GM21367 (cell line): Measurements from ENCODE around the gene CTBP2.

ENCODE experiments used
- ATAC-seq: cut with Tn5 transposase; IDR thresholded peaks from one replicate; pipeline ENCODE4 v1.9.1; 2021; ENCODE audit not compliant: unreplicated experiment

CTBP2 gene

DNA sequence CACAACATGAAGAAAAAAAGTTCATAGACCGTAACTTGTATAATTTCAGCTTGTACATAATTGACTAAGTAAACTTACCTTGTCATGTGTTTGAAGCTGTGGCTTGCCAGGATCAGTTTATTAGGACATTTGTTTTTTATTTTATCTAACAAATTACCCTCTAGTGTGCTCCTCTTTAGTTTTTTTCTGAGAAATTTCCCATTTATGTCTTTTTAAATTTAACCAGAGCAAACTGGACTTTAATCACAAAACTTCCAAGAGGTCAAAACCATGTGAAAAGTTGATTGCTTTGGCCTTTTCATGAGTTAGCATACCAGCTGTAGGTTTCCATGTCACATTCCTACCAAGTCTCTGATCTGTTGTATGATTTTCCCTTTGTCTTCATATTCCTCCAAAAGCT, 176.0 kb downstream of the CTBP2 start:
- ATAC-seq, result no peak

DNA sequence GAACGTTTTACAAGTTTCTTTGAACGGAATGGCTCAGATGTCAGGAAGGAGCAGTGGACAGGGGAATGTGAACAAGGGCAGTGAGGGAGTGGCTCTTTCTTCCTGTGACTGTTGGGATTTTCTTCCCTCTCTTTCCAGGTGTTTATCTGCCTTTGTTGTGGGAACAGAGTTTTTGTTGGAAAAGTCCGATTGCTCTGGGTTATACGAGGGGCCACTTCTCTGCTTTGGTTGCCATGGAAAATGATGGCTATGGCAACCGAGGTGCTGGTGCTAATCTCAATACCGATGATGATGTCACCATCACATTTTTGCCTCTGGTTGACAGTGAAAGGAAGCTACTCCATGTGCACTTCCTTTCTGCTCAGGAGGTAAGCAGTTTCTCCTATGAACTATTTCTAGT, 177.0 kb downstream of the CTBP2 start:
- ATAC-seq, result no peak

DNA sequence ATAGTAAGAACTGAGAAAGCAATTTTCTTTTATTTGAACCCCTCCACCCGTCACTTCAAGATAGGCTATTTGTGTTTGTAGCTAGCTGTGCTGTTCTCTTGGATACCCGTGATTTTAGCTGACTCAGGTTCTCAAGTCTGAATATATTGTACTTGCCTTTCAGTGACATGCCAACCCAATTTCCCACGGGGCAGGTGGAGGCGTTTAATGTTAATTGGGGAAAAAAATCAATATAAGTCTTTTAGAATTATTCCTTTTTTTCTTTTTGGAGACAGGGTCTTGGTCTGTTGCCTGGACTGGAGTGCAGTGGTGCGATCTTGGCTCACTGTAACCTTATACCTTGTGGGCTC, 182.0 kb downstream of the CTBP2 start:
- no peak for ATAC-seq

DNA sequence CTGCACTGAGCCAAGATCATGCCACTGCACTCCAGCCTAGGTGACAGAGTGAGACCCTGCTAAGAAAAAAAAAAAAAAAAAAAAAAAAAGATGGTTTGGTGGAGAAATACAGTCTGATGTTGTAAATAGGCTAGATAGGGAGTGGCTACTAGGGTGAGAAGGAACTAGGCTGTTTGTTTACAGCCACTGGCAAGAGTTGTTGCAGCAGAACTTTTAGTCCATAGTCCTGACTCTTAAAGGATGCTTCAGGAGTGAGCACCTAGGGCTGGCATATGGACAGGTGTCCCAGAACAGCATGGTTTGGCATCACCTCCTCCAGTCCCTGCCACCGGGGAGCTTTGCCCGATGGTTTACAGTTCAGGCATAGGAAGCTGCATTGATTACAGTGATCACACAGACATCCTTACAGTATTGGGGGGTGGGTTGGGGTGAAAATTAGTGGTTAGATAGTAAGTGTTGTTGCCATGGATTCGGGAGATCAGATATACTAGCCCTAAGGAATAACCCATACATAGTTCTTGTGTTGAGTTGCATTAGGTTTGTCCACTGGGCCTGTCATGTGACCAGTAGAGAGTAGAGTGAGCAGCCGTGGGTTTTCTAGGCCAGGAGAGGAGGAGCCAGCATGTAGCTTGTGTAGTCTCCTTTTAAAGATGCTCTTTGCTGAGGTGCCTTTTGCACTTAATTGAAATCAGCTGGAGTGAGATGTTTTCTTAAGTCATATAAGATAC, 182.6 kb downstream of the CTBP2 start:
- ATAC-seq, result no peak

DNA sequence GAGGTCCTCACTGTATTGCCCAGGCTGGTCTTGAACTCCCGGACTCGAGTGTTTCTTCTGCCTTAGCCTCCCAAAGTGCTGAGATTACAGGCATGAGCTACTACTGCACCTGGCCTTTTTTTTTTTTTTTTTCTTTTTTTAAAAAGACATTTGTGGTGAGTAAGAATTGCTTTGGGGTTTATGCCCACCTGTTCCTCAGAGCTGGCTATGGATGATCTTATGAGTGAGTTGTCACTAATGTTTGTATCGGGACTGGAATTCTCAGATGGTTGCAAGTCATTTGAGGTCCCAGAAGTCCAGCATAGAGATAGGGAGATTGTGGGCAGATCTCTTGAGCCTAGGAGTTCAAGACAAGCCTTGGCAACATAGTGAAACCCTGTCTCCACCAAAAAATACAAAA, 183.2 kb downstream of the CTBP2 start:
- no peak for ATAC-seq

DNA sequence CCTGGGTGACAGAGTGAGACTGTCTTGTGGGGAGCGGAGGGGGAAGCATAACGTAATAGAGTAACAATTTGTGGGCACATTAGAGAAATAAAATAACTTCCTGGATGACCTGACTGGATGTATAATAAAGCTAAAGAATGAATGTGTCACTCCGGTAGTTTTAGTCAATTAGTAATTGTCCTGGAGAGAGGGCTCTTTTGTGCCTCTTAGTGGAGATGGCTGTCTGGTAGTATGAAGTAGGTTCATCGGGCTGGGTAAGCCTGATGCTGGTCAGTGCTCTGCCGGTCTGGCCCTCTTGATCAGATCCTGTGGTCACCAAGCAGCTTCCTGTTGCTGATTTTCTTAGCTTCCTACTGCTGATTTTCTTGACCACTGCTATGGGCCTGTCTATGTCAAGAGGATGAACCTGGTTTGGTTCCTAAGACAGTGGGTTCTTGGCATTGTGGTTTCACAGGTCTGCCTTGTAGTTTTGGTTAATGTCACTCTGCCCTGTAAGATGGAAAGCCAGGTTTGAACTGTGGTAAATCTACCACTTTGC, 184.3 kb downstream of the CTBP2 start:
- peak; percentile 67 for ATAC-seq

DNA sequence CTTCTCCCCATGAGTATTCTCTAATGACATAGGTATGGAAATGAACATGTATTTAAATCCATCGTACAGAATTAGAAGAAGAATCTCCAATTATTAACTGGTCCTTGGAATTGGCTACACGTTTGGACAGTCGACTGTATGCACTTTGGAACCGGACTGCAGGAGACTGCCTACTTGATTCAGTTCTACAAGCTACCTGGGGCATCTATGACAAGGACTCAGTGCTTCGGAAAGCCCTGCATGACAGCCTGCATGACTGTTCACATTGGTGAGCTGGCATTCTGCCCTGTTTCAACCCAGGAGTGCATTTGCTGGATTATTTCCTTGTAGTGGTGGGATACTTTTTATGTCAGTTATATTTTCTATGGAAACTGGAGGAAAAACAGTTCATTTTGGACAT, 186.2 kb downstream of the CTBP2 start:
- ATAC-seq, result no peak

DNA sequence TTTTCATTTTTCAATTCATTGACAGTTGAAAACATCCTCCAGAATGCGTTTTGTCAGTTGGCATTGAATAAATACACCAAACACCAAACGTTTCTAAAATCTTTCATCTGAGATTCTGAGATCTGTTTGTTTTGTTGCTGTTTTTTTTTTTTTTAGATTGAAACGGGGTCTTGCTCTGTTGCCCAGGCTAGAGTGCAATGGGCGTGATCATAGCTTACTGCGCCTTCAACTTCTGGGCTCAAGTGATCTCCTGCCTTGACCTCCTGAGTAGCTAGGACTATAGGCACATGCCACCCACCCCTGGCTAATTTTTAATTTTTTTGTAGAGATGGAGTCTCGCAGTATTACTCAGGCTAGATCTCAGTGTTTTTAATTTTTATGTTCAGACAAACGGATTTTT, 187.7 kb downstream of the CTBP2 start:
- no peak for ATAC-seq

DNA sequence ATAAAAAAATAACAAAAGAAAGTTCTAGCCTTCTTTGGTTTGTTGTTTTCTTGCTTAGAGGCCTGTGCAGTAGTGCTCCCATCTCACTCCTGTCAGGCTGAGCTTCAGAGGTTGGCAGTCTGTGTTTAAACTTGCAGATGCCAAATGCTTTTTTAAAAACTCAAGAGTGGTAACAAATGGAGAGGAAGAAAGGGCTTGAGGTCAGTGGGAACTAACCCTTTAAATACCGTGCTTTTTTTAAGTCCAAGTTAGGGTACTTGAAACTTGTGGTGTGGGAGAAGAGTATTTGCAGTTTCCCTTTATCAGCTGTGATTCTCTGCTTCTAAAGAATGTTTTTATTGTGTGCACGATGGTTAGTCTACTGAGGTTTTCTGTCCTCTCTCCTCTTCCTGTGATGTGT, 189.1 kb downstream of the CTBP2 start:
- ATAC-seq, result peak; percentile 42

DNA sequence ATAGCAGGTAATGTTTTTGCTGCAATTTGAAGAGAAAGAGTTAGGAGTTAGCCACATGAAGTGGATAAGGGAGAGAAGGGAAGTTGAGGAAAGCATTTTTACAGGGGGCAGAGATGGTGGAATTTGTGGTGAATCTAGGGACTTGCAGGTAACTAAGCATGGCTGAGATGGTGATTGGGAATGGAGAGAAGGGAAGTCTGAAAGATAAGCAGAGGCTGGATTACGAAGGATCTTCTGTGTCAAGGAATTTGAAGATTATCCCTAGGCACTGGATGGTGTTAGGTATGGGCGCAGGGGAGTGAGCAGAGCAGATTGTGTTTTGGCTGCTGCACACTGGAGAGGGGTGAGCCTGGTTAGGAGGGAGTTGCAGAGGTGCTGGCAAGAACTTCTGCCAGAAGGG, 193.1 kb downstream of the CTBP2 start:
- ATAC-seq, result no peak

DNA sequence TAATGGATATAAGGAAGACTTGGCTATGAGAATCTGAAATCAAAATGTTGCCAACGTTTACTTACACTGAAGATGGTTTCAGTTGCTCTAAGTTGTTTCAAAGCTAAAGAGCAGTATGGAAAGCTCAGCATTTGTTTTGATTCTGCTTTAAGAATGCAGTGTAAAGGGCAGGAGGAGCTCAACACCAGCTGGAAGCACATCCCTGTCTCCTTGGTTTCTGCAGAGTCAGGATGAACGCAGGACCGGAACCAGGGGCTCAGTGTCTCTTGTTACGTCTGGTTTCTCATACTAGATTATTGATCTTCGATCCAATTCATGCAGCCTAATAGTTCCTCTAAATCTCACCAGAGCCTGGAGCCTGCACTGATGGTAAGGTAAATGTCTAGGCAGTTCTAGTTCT, 194.4 kb downstream of the CTBP2 start:
- ATAC-seq, result no peak

DNA sequence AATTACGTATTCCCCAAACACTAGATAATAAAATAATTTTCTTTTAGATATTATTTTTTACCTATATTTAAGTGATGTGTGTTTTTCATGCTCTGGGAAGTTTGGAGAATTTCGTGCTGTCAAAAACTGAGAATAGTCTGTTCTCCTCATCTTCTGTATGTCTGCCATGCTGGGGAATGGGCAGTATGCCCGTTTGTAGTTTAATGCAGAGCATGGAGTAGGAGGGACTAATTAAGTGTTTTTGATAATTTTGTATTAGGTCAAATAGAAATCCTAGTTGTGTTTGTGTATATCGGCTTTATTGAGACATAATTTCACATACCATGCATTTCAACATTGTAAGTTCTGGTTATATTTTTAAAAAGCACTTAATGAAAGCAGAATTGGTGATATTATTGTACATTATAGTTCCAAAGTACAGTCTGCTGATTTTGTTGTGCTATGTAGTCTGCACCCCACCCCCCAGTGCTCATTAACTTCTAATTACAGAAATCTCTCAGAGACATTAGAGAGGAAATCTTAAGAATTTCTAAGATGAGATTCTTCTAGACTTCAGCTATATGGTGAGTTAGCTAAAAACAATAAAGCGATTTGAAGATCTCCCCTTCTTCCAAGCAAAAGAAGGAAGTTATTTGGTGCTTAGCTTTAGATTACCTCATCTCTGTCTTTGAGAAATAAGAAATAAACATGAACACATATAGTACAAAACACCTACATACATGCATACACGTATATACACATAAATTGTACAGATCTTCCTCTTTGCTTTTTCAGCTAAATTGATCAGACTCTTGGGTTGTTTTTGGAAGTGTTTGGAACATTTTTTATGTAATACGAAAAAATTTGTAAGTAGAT, 196.3 kb downstream of the CTBP2 start:
- no peak for ATAC-seq

DNA sequence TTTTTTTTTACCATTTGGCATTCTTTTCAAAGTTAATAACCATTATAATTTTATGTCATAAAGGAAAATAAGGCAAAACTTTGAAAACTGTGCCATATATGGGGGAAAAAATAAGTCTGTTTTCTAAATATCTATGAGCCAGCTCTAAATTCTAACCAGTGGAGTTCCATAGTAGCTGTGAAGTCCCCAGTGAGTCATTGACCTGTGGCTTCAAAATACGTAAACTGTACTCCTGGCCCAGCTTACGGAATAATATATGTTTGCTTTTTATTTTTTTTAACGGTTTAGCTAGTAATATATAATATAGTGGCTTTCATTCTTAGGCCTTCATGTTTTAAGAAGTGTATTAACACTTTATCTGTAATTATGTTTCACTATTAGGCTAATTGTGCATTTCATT, 197.9 kb downstream of the CTBP2 start:
- no peak for ATAC-seq

DNA sequence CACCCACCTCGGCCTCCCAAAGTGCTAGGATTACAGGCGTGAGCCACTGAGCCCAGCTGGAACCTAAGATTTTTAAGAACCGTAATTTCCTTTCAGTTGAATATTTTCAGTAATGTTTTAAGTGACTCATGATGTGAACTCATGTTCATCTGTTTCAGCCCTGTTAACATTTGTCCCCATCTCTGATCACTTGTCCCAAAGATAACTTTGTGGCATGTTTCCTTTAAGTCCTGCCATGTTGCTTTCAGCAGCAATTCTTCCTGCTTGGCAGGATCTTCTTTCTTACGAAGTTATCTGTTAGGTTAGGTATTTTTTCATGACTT, 199.2 kb downstream of the CTBP2 start:
- ATAC-seq, result no peak

DNA sequence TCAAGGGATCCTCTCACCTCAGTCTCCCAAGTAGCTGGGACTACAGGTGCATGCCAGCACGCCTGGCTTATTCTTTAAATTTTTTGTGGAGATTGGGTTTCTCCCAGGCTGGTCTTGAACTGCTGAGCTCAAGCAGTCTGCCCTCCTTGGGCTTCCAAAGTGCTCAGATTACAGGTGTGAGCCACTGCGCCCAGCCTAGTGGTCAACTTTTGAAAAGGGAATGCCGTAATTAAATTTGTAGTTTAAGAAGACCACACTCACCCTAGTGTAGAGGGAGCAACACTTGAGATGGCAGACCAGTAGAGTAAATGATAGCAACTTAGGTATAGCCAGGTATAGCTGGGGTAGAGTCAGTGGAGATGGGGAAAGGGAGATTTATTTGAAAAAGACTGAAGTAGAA, 200.8 kb downstream of the CTBP2 start:
- ATAC-seq, result no peak

DNA sequence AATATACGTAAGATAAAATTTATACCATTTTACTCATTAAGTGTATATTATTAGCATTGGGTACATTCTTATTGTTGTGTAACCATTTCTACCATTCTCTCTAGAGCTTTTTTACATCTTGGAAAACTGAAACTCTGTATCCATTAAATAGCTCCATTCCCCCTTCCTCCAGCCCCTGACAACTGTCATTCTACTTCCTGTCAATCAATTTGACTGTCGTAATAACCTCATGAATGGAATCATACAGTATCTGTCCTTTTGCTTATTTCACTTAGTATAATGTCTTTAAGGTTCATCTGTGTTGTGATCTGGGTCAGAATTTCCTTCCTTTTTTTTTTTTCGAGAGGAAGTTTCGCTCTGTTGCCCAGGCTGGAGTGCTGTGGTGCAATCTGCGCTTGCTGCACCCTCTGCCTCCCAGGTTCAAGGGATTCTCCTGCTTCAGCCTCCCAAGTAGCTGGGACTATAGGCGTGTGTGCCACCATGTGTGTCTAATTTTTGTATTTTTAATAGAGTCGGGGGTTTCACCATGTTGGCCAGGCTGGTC, 202.9 kb downstream of the CTBP2 start:
- no peak for ATAC-seq

DNA sequence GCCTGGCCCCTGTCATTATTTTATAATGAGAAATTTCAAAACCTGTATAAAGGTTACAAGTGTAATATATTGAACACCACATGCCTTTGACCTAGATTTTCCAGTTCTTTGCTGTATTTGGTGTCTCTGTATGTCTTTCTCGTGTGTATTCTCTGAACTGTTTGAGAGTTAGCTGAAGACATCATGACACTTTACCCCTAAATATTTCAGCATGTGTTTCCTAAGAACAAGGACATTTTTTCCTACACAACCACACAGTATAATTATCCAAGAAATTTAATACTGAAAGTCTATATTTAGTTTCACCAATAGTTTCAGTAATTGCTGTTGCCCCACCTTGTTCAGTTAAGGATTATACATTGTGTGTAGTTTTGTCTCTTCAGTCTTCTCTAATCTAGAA, 203.6 kb downstream of the CTBP2 start:
- no peak for ATAC-seq

DNA sequence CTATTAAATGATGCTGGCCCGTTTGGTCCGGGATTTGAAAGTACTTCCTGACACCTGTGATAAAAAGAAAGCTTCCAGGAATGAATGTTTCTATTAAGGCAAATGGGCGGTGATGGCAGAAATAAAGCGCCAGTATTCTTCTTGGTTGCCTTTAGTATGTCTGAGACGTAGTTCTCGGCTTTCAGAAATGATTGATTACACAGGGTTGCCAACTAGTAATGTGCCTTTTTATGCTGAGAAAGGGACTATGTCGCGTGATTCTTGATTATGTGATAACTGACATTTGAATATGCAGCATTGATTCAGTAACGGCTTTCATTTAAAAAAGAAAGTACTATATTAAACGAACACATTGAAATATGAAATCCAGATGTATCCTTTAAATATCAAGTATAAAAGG, 204.5 kb downstream of the CTBP2 start:
- no peak for ATAC-seq

DNA sequence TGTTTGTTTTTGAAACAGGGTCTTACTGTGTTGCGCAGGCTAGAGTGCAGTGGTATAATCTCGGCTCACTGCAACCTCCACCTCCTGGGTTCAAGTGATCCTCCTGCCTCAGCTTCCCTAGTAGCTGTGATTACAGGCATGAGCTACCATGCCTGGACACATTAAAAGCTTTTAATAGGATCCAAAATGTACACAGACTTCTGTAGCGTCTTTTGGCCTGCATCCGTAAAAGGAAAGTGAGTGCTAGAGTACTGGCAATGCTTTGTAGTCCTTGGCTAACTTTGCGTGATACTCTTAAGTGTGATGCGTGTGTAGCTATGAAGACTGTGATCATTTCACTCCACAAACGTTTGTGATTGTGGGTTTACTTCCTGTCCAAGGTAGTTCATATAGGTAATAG, 205.1 kb downstream of the CTBP2 start:
- no peak for ATAC-seq

DNA sequence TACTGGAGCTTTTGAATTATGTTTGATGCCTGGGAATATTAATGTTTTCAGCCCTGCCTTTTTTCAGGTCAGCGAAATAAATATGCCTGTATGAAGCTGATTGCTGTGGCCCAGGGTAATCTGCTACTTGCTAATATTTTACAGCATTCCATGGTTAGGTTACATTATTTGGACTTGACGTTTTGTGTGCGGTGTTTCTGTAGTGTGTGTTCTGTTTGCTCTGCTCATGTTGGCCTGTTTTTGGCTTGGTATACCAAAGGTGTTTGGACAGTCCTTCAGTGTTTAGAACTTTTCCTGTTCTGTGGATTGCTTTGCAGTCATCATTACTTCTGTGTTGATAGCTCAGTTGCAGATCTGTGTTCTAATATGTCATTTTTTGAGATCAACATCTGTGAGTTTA, 206.9 kb downstream of the CTBP2 start:
- ATAC-seq, result no peak

DNA sequence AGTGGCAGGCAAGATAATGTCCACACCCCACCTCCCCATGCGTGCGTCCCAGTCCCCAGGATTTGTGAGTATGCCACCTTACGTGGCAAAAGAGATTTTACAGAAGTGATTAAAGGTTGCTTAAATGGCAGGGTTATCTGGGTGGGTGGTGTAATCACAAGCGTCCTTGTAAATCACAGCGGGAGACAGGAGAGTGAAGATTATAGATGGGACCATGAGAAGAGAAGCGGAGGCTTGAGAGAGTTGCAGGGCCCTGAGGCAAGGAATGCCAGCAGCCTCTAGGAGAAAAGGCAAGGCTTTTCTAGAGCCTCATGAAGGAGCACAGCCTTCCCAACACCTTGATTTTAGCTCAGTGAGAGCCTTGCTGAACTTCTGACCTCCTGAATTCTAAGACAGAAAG, 208.2 kb downstream of the CTBP2 start:
- ATAC-seq, result no peak

DNA sequence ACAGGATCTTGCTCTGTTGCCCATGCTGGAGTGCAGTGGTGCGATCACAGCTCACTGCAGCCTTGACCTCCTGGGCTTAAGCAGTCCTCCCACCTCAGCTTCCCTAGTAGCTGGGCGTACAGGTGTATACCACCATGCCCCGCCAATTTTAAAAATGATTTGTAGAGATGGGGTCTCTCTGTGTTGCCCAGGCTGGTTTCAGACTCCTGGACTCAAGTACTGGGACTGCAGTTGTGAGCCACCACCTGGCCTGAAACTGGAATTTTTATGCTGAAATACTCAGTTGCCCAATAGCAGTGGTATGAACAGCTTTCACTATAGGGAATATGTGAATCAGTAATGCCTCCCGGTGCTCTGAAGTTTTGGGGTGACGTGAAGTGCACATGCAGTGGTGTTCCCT, 210.8 kb downstream of the CTBP2 start:
- no peak for ATAC-seq
